Astrocyte (in vitro differentiated cells and primary cell): ENCODE results near the gene ARID3B. TPM values are rescaled to one million over a fixed set of nuclear protein-coding genes. Genes with fewer than 3 reads are reported as not detected.

ENCODE experiments used
- DNase-seq: peaks from one replicate; pipeline ENCODE4 v3.0.0-alpha.2; 2010; ENCODE audit warnings: low read depth
- FAIRE-seq: peaks from 2 replicates; lab custom pipeline; 2011; peaks lifted over from hg19 to GRCh38; lab: Jason Lieb, UNC
- H2AFZ ChIP-seq: 2 replicates; pipeline ENCODE4 v1.6.0; 2012; ENCODE audit warnings: low read depth, low read length, inconsistent platforms
- H3K27ac ChIP-seq: 2 replicates; pipeline ENCODE4 v1.5.1; 2011; ENCODE audit warnings: low read depth, low read length, inconsistent platforms
- H3K27me3 ChIP-seq: 2 replicates; pipeline ENCODE4 v1.6.0; 2011; ENCODE audit warnings: low read length, inconsistent platforms; ENCODE audit not compliant: insufficient read depth
- H3K36me3 ChIP-seq: 2 replicates; pipeline ENCODE4 v1.5.1; 2011; ENCODE audit warnings: low read length, inconsistent platforms; ENCODE audit not compliant: insufficient read depth
- H3K4me1 ChIP-seq: 2 replicates; pipeline ENCODE4 v1.5.1; 2011; ENCODE audit warnings: low read length, inconsistent platforms; ENCODE audit not compliant: insufficient read depth
- H3K4me2 ChIP-seq: 2 replicates; pipeline ENCODE4 v1.6.0; 2012; ENCODE audit warnings: low read length, inconsistent platforms
- H3K4me3 ChIP-seq: 2 replicates; pipeline ENCODE4 v1.5.1; 2011; ENCODE audit warnings: low read depth, mild to moderate bottlenecking, low read length, inconsistent platforms; ENCODE audit not compliant: insufficient read depth
- H3K79me2 ChIP-seq: 2 replicates; pipeline ENCODE4 v1.6.0; 2012; ENCODE audit warnings: mild to moderate bottlenecking, low read length, inconsistent platforms; ENCODE audit not compliant: insufficient read depth
- H3K9ac ChIP-seq: 2 replicates; pipeline ENCODE4 v1.6.0; 2012; ENCODE audit warnings: mild to moderate bottlenecking, low read length, inconsistent platforms
- H3K9me3 ChIP-seq: 2 replicates; pipeline ENCODE4 v1.5.1; 2012; ENCODE audit warnings: low read depth, mild to moderate bottlenecking, low read length, inconsistent platforms; ENCODE audit not compliant: insufficient read depth
- H4K20me1 ChIP-seq: 2 replicates; pipeline ENCODE4 v1.6.0; 2012; ENCODE audit warnings: low read length, inconsistent platforms; ENCODE audit not compliant: insufficient read depth
- H3K27ac Mint-ChIP-seq: one replicate; pipeline ENCODE4 v1.8.0; 2021; ENCODE audit warnings: mild to moderate bottlenecking, mixed read lengths; ENCODE audit not compliant: unreplicated experiment
- H3K27me3 Mint-ChIP-seq: one replicate; pipeline ENCODE4 v1.8.0; 2021; ENCODE audit warnings: low read depth, mixed read lengths; ENCODE audit not compliant: unreplicated experiment
- H3K36me3 Mint-ChIP-seq: one replicate; pipeline ENCODE4 v1.8.0; 2021; ENCODE audit warnings: low read depth, mixed read lengths; ENCODE audit not compliant: unreplicated experiment
- H3K4me1 Mint-ChIP-seq: one replicate; pipeline ENCODE4 v1.8.0; 2021; ENCODE audit warnings: low read depth, mixed read lengths; ENCODE audit not compliant: unreplicated experiment
- H3K4me3 Mint-ChIP-seq: one replicate; pipeline ENCODE4 v1.8.0; 2021; ENCODE audit warnings: mild to moderate bottlenecking, moderate library complexity, mixed read lengths; ENCODE audit not compliant: unreplicated experiment
- H3K9me3 Mint-ChIP-seq: one replicate; pipeline ENCODE4 v1.8.0; 2021; ENCODE audit warnings: mild to moderate bottlenecking, mixed read lengths; ENCODE audit not compliant: unreplicated experiment
- CTCF ChIP-seq: IDR thresholded peaks from 2 replicates; pipeline ENCODE4 v1.5.1; 2011; ENCODE audit warnings: low read depth, mild to moderate bottlenecking, inconsistent platforms, low read length, moderate library complexity; ENCODE audit not compliant: insufficient read depth
- EZH2 ChIP-seq: IDR thresholded peaks from 2 replicates; pipeline ENCODE4 v1.6.1; 2012; ENCODE audit warnings: mild to moderate bottlenecking, low read length, inconsistent platforms; ENCODE audit not compliant: insufficient read depth
- total RNA-seq: library from RNA; stranded (reverse); gene quantifications from 2 replicates; pipeline ENCODE4 v1.2.1, GENCODE V29; 2021

The ARID3B gene
- total RNA-seq, 1 donor from 2014 or later, result 18.5 TPM

- H3K4me3 ChIP-seq, result no peak overlapping the region
- FAIRE-seq, result no peak
- no peaks in the 10 kb centered on the region for H3K9me3 ChIP-seq
- Mint-ChIP-seq H3K9me3 (no peaks in the 10 kb centered on the region), H3K4me3 (no peak overlapping the region), H3K4me1 (peaks cover 32% of the 10 kb centered on the region), H3K27me3 (peaks cover 3% of the 10 kb centered on the region), H3K27ac (no peak overlapping the region), H3K36me3 (peaks cover 5% of the 10 kb centered on the region)
- peaks cover 16% of the 10 kb centered on the region for H3K79me2 ChIP-seq
- no peak overlapping the region for H3K4me2 ChIP-seq
- DNase-seq, result no peak
- peaks cover 16% of the 10 kb centered on the region for H3K4me1 ChIP-seq
- H4K20me1 ChIP-seq, result peaks cover 55% of the 10 kb centered on the region
- no peaks in the 10 kb centered on the region for H3K27me3 ChIP-seq
- no peak overlapping the region for H3K27ac ChIP-seq
- H2AFZ ChIP-seq, result no peak overlapping the region
- no peaks in the 10 kb centered on the region for H3K36me3 ChIP-seq
- H3K9ac ChIP-seq, result no peak overlapping the region
- TF ChIP-seq EZH2 (no peak), CTCF (no peak)
Measured at GRCh38 chr15:74568594-74568993, 27.6 kb downstream of the ARID3B start.

GRCh38 chr15:74569731-74570070 is 28.7 kb downstream of the ARID3B start:
- FAIRE-seq, result no peak
- Mint-ChIP-seq H3K4me1 (peaks cover 32% of the 10 kb centered on the region), H3K9me3 (no peaks in the 10 kb centered on the region), H3K4me3 (no peak overlapping the region), H3K27me3 (no peaks in the 10 kb centered on the region), H3K27ac (no peak overlapping the region), H3K36me3 (peaks cover 5% of the 10 kb centered on the region)
- Histone ChIP-seq H4K20me1 (peaks cover 44% of the 10 kb centered on the region), H3K79me2 (peaks cover 15% of the 10 kb centered on the region), H3K27ac (peak overlapping the region; percentile 31), H3K27me3 (no peaks in the 10 kb centered on the region), H3K36me3 (no peaks in the 10 kb centered on the region), H2AFZ (no peak overlapping the region), H3K9me3 (no peaks in the 10 kb centered on the region), H3K4me3 (no peak overlapping the region), H3K9ac (no peak overlapping the region), H3K4me2 (peak overlapping the region; percentile 66), H3K4me1 (peaks cover 21% of the 10 kb centered on the region)
- no peak for TF ChIP-seq CTCF
- TF ChIP-seq EZH2, result no peak
- DNase-seq, result no peak

- Histone ChIP-seq H3K9ac (no peak overlapping the region), H3K4me1 (peaks cover 21% of the 10 kb centered on the region), H3K4me2 (no peak overlapping the region), H3K79me2 (peaks cover 10% of the 10 kb centered on the region), H3K4me3 (no peak overlapping the region), H2AFZ (no peak overlapping the region), H3K27me3 (no peaks in the 10 kb centered on the region), H3K9me3 (no peaks in the 10 kb centered on the region), H3K36me3 (no peaks in the 10 kb centered on the region), H3K27ac (no peak overlapping the region), H4K20me1 (peaks cover 32% of the 10 kb centered on the region)
- Mint-ChIP-seq H3K4me3 (no peak overlapping the region), H3K4me1 (peaks cover 28% of the 10 kb centered on the region), H3K27me3 (peaks cover 2% of the 10 kb centered on the region), H3K9me3 (no peaks in the 10 kb centered on the region), H3K36me3 (peaks cover 5% of the 10 kb centered on the region), H3K27ac (no peak overlapping the region)
- FAIRE-seq (no peak), DNase-seq (no peak)
- TF ChIP-seq EZH2, result no peak
- no peak for TF ChIP-seq CTCF
Measured at GRCh38 chr15:74571191-74571590, 30.2 kb downstream of the ARID3B start.
